ENCODE data around the gene TEKTIP1. TPM values are rescaled to one million over a fixed set of nuclear protein-coding genes. Genes with fewer than 3 reads are reported as not detected.
"Not testable (repeated sequence)": the region's sequence is repeated elsewhere in the genome, so short reads cannot be mapped to it uniquely, and the experiment has no call there.

The TEKTIP1 gene
- total RNA-seq, 2 donors from 2014 or later = 0.41 to 5.3 TPM

- intact Hi-C loops (cut with DNase I) = loop anchor here (10.0 kb wide), 1 partner anchor 67 kb away; the partner anchor contains the start of gene HMG20B
- Histone ChIP-seq H3K4me1 (replicated peaks) (no peaks in the 10 kb centered on the region), H3K9me3 (no peaks in the 10 kb centered on the region), H3K27ac (peak overlapping the region; percentile 74), H3K36me3 (no peaks in the 10 kb centered on the region), H3K27me3 (replicated peaks; ENCODE audit: insufficient read depth) (no peaks in the 10 kb centered on the region), H3K4me3 (peak overlapping the region; percentile 76 to 98)
- DNase-seq (ENCODE audit: low spot score) = peak; percentile 22
- no peak for TF ChIP-seq CTCF (IDR thresholded peaks at IDR 0.05)
- peak; percentile 11 for TF ChIP-seq POLR2A (IDR thresholded peaks at IDR 0.05)
- WGBS = 17% methylated on average over 31 of the region's 31 CpGs
Observed at GRCh38 chr19:3507371-3508120, 31.4 kb upstream of the TEKTIP1 start.

GRCh38 chr19:3508121-3508661 is 30.8 kb upstream of the TEKTIP1 start:
- not testable (repeated sequence) for H3K9me3 ChIP-seq; H3K27me3 ChIP-seq (replicated peaks; ENCODE audit: insufficient read depth); DNase-seq (ENCODE audit: low spot score); H3K36me3 ChIP-seq; H3K4me3 ChIP-seq; H3K27ac ChIP-seq; H3K4me1 ChIP-seq (replicated peaks)
- WGBS = 93% methylated on average over 18 of the region's 18 CpGs
- intact Hi-C loops (cut with DNase I) = loop anchor here (10.0 kb wide), 1 partner anchor 67 kb away; the partner anchor contains the start of gene HMG20B

- intact Hi-C loops (cut with DNase I) = loop anchor here (10.0 kb wide), 1 partner anchor 66 kb away; the partner anchor contains the start of gene HMG20B
- 84% methylated on average over 19 of the region's 23 CpGs for WGBS
- H3K27ac ChIP-seq = no peak overlapping the region
Observed at GRCh38 chr19:3508771-3509535, 30.0 kb upstream of the TEKTIP1 start.

GRCh38 chr19:3509566-3509989 is 29.4 kb upstream of the TEKTIP1 start:
- DNase-seq (ENCODE audit: low spot score) = no peak
- WGBS = 85% methylated on average over 15 of the region's 15 CpGs
- no peaks in the 10 kb centered on the region for H3K27me3 ChIP-seq (replicated peaks; ENCODE audit: insufficient read depth)
- H3K4me1 ChIP-seq (replicated peaks) = no peaks in the 10 kb centered on the region
- no peak for TF ChIP-seq POLR2AphosphoS5 (IDR thresholded peaks at IDR 0.05)
- no peak for TF ChIP-seq CTCF (IDR thresholded peaks at IDR 0.05)
- TF ChIP-seq POLR2A (IDR thresholded peaks at IDR 0.05) = no peak
- no peaks in the 10 kb centered on the region for H3K9me3 ChIP-seq
- no peak overlapping the region for H3K4me3 ChIP-seq
- H3K27ac ChIP-seq = no peak overlapping the region
- intact Hi-C loops (cut with DNase I) = loop anchor here (10.0 kb wide), 1 partner anchor 65 kb away; the partner anchor contains the start of gene HMG20B
- no peaks in the 10 kb centered on the region for H3K36me3 ChIP-seq

More at GRCh38 chr19:3508771-3509535, 30.0 kb upstream of the TEKTIP1 start:
- Histone ChIP-seq H3K27me3 (replicated peaks; ENCODE audit: insufficient read depth) (no peaks in the 10 kb centered on the region), H3K4me1 (replicated peaks) (no peaks in the 10 kb centered on the region), H3K4me3 (no peak overlapping the region), H3K9me3 (no peaks in the 10 kb centered on the region), H3K36me3 (no peaks in the 10 kb centered on the region)
- TF ChIP-seq POLR2AphosphoS5 (IDR thresholded peaks at IDR 0.05) (no peak), CTCF (IDR thresholded peaks at IDR 0.05) (no peak), POLR2A (IDR thresholded peaks at IDR 0.05) (no peak)
- no peak for DNase-seq (ENCODE audit: low spot score)

- Histone ChIP-seq H3K36me3 (no peaks in the 10 kb centered on the region), H3K27me3 (replicated peaks; ENCODE audit: insufficient read depth) (no peaks in the 10 kb centered on the region), H3K4me1 (replicated peaks) (no peaks in the 10 kb centered on the region), H3K4me3 (no peak overlapping the region), H3K9me3 (no peaks in the 10 kb centered on the region), H3K27ac (no peak overlapping the region)
- no peak for DNase-seq (ENCODE audit: low spot score)
- intact Hi-C loops (cut with DNase I) = no loop called here
- 84% methylated on average over 21 of the region's 22 CpGs for WGBS
- TF ChIP-seq CTCF (IDR thresholded peaks at IDR 0.05) = no peak
- TF ChIP-seq POLR2A (IDR thresholded peaks at IDR 0.05) = no peak
- TF ChIP-seq POLR2AphosphoS5 (IDR thresholded peaks at IDR 0.05) = no peak
Observed at GRCh38 chr19:3510727-3511126, 28.2 kb upstream of the TEKTIP1 start.
